ENCODE data around the gene ROBO2.

ROBO2 gene

DNA sequence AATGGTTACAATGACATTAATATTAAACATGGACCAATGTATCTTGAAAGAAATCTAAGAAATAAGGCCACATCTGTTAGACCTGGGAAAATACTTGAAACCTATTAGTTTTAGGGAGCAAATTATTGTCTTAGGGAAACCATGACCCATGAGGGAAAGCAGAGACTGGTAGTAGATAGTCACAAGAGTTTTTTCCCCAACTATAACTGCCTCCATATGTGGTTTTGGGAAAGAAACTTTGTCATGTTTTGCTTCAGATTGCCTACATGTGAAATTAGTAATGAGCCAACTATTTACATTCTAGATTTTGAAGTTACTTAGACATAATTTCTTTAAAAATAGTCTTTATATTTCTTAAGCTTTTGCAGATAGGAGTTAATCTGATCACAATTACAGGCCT is 474.9 kb downstream of the ROBO2 start:
- no peak for DNase-seq (ENCODE audit: low read depth)
- H3K4me3 ChIP-seq (ENCODE audit: low read depth, low read length) = no peak overlapping the region
- TF ChIP-seq, protein P1, sequence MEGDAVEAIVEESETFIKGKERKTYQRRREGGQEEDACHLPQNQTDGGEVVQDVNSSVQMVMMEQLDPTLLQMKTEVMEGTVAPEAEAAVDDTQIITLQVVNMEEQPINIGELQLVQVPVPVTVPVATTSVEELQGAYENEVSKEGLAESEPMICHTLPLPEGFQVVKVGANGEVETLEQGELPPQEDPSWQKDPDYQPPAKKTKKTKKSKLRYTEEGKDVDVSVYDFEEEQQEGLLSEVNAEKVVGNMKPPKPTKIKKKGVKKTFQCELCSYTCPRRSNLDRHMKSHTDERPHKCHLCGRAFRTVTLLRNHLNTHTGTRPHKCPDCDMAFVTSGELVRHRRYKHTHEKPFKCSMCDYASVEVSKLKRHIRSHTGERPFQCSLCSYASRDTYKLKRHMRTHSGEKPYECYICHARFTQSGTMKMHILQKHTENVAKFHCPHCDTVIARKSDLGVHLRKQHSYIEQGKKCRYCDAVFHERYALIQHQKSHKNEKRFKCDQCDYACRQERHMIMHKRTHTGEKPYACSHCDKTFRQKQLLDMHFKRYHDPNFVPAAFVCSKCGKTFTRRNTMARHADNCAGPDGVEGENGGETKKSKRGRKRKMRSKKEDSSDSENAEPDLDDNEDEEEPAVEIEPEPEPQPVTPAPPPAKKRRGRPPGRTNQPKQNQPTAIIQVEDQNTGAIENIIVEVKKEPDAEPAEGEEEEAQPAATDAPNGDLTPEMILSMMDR (IDR thresholded peaks at IDR 0.05; ENCODE audit: control insufficient read depth, extremely low read depth, insufficient read depth) = no peak

DNA sequence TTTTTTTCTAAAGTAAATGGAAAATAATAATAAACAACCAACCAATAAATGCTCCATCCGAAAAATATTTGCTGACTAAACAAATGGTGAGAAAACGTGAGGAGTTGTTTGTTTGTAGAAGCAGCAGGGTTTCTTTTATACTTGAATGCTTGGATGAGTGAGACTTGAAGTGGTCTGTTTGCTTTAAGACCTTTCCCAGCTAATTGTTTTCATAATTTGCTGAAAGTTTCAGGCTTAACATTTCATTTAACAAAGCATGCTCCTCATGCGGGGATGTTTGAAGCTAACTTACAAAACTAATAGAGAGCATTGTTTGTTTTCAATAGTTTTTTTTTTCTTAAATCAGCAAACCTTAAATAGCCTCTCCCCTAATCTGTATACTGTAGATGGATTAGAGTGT is 484.6 kb downstream of the ROBO2 start:
- DNase-seq (ENCODE audit: low read depth) = no peak

DNA sequence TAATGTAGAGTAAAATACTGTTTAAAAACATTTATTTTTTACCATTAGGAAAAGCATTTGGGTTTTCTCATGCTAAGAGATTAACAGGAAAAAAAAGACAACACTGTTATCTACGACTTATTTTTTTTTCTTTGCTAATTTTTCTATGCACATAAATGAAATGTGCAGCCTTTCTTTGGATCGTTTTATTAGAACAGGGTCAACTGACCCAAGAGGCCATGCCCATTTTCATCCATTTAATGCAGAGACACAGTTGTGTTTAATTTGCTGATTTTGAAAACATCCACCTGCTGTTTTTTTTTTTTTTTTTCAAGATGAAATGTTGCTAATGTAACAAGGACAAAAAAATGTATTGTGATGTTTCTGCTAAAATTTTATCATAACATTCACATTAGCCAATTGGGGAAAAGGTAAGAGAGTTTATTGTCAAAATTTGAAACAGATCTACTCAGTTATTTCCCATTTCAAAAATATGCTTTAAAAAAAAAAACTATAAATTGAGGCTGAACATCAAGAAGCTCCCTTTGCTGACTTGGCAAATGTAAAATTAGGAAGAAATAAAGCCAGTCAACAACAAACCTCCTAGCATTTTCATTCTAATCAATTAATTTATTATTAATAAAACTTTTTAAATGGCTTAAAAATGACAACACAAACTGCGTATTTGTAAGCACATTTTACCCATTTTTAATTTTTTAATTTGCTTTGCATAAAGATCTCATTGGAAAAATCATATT is 485.2 kb downstream of the ROBO2 start:
- H3K4me3 ChIP-seq (ENCODE audit: low read depth, low read length) = no peak overlapping the region
- no peak for DNase-seq (ENCODE audit: low read depth)
- TF ChIP-seq, protein P1 (IDR thresholded peaks at IDR 0.05; ENCODE audit: control insufficient read depth, extremely low read depth, insufficient read depth) = no peak

More for the DNA sequence above, 484.6 kb downstream of the ROBO2 start:
- TF ChIP-seq, protein P1 (IDR thresholded peaks at IDR 0.05; ENCODE audit: control insufficient read depth, extremely low read depth, insufficient read depth) = no peak
- no peak overlapping the region for H3K4me3 ChIP-seq (ENCODE audit: low read depth, low read length)

DNA sequence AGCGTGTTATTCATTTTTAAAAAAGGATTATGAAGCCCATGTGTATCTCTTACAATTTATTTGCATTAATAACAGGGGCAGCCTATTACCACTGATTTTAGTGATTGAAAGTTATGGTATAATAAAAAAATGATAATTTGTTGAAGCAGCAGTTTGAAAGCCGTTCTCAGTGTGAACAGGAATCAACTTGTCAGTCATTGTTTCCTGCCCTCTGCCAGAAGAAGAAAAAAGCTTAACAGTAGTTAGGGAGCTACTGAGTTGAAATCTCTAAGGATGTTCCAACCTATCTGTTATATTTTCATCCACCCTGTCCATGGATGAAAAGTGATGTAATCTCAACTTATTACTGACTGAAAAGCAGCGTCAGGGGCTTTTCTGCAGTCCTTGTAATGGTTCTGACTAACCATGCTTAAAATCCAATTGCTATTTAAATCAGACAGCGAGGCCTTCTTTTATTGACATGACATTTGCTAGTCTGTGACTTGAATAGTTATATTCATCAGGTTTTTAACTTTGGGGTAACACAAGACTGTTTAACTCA is 486.7 kb downstream of the ROBO2 start:
- H3K4me3 ChIP-seq (ENCODE audit: low read depth, low read length) = no peak overlapping the region
- TF ChIP-seq, protein P1 (IDR thresholded peaks at IDR 0.05; ENCODE audit: control insufficient read depth, extremely low read depth, insufficient read depth) = no peak
- no peak for DNase-seq (ENCODE audit: low read depth)

DNA sequence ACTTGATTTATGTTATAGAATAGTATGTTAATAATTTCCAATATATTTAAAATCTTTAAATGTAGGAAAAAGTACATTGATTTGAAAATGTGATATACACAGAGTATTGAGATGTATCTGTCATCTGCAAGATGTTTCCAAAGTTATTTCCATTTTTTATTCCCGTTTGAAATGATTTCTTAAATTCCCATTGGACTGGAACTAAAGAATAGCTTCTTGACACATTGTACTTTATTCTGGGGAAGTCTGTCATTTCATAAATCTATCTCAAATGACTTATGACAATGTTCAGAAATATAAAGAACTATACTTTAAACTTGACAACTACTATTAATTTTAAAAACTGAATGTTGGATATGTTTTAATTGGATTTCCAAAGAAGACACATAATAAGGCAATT is 489.6 kb downstream of the ROBO2 start:
- H3K4me3 ChIP-seq (ENCODE audit: low read depth, low read length) = no peak overlapping the region
- no peak for DNase-seq (ENCODE audit: low read depth)
- TF ChIP-seq, protein P1 (IDR thresholded peaks at IDR 0.05; ENCODE audit: control insufficient read depth, extremely low read depth, insufficient read depth) = no peak

DNA sequence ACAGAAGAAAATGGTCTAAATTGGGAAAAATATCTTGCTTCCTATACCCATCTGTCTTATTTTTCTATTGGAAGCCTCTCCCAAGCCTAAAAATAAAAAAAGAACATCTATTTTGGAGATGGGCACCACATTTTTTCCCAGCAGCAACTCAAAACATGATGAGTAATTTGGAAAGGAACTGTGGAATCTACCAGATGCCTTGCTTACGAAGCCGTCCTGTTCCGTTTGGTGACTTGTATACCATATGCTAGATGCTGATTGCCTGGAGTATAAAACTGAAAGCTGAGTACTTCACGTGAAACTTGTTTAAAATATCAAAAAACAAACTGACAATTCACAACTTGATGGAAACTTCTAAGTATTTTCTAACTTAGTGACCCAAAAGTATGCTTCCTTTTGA is 491.0 kb downstream of the ROBO2 start:
- TF ChIP-seq, protein P1 (IDR thresholded peaks at IDR 0.05; ENCODE audit: control insufficient read depth, extremely low read depth, insufficient read depth) = no peak

DNA sequence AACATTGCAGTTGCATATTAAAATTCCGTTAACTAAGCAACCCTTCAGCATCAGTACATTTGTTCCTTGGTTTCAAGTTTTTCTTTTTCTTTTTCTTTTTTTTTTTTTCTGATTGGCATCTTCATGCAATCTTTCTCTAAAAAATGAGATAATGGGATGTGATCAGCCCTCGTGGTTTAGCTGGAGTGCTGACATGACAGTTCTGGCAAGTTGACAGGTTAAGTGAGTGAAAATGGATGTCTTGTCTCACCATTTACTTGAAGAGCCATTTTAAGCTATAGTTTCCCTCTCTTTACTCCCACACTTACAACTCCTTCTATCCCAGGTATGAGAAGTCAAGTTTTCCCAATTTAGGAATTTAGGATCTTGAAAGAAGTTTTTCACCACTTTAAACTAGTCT is 495.2 kb downstream of the ROBO2 start:
- no peak for DNase-seq (ENCODE audit: low read depth)
- no peak overlapping the region for H3K4me3 ChIP-seq (ENCODE audit: low read depth, low read length)
- TF ChIP-seq, protein P1 (IDR thresholded peaks at IDR 0.05; ENCODE audit: control insufficient read depth, extremely low read depth, insufficient read depth) = no peak

More for the DNA sequence above, 491.0 kb downstream of the ROBO2 start:
- no peak for DNase-seq (ENCODE audit: low read depth)
- H3K4me3 ChIP-seq (ENCODE audit: low read depth, low read length) = no peak overlapping the region
